A549 (cell line): ENCODE data around the gene KICS2. TPM values are rescaled to one million over a fixed set of nuclear protein-coding genes. Genes with fewer than 3 reads are reported as not detected.

Experiments used
- ATAC-seq, 2 experiments: fragments of 200-7000 bp in 1 of 2; fragments of >200 bp in 1 of 2; cut with Nextera tagmentation in 1 of 2; cut with Tn5 transposase in 1 of 2; 3 replicates each; pipeline versions ENCODE4 v1.8.0 to v1.9.1; 2018 to 2020; ENCODE audit warnings: mild to moderate bottlenecking in 1 of 2, moderate library complexity in 1 of 2
- CTCF ChIA-PET: fragments of 300-600 bp; sonication (Branson Sonifier 250); formaldehyde crosslinking; extraction: SDS; loops from one replicate; lab custom pipeline; 2021; ENCODE audit warnings: antibody characterized with exemption, inconsistent platforms; lab: Yijun Ruan, JAX
- POLR2A ChIA-PET: fragments of 350-600 bp; formaldehyde crosslinking; extraction: SDS; loops from one replicate; lab custom pipeline; 2021; ENCODE audit warnings: antibody characterized with exemption, inconsistent platforms; lab: Yijun Ruan, JAX
- DNase-seq, 2 experiments: peaks; one replicate each; pipeline versions ENCODE4 v3.0.0 to v3.0.0-alpha.2; 2011 to 2016; ENCODE audit warnings: low read depth in 1 of 2, low spot score in 1 of 2
- FAIRE-seq: peaks from 2 replicates; lab custom pipeline; 2011; peaks lifted over from hg19 to GRCh38; lab: Jason Lieb, UNC
- H3K27ac ChIP-seq, 2 experiments: fragments of >200 bp; sonication (Bioruptor Twin); formaldehyde crosslinking; 3 replicates each; pipeline ENCODE4 v1.5.1; 2016 to 2017
- H3K4me1 ChIP-seq: fragments of >200 bp; sonication (Bioruptor Twin); formaldehyde crosslinking; 3 replicates; pipeline ENCODE4 v1.6.1; 2016
- H3K4me2 ChIP-seq: fragments of >200 bp; sonication (Bioruptor Twin); formaldehyde crosslinking; 3 replicates; pipeline ENCODE4 v1.6.1; 2016
- H3K4me3 ChIP-seq: fragments of >200 bp; sonication (Bioruptor Twin); formaldehyde crosslinking; 3 replicates; pipeline ENCODE4 v1.5.1; 2016
- H3K9me3 ChIP-seq: fragments of >200 bp; sonication (Bioruptor Twin); formaldehyde crosslinking; 3 replicates; pipeline ENCODE4 v1.6.1; 2016
- BHLHE40 ChIP-seq: IDR thresholded peaks from 2 replicates; pipeline ENCODE4 v1.6.1; 2012; ENCODE audit warnings: low read depth, low read length, inconsistent platforms
- CBX8 ChIP-seq: fragments of 200-600 bp; sonication (generic); IDR thresholded peaks from 2 replicates; pipeline ENCODE4 v1.6.1; 2016
- CEBPB ChIP-seq, 2 experiments: fragments of >200 bp in 1 of 2; sonication (Bioruptor Twin) in 1 of 2; formaldehyde crosslinking in 1 of 2; IDR thresholded peaks; 2 replicates each; pipeline ENCODE4 v1.6.1; 2012 to 2016
- CTCF ChIP-seq: fragments of >200 bp; sonication (Bioruptor Twin); formaldehyde crosslinking; IDR thresholded peaks from 3 replicates; pipeline ENCODE4 v1.5.1; 2016
- E2F6 ChIP-seq: IDR thresholded peaks from 2 replicates; pipeline ENCODE4 v1.6.1; 2012; ENCODE audit warnings: low read depth, borderline replicate concordance
- EHF ChIP-seq: fragments of 250-450 bp; sonication (Bioruptor Pico); IDR thresholded peaks from 2 replicates; pipeline ENCODE4 v1.5.0; 2020; ENCODE audit warnings: mild to moderate bottlenecking
- FOSB ChIP-seq: fragments of 250-450 bp; sonication (Bioruptor Pico); IDR thresholded peaks from 2 replicates; pipeline ENCODE4 v1.5.0; 2020; ENCODE audit warnings: mild to moderate bottlenecking, moderate library complexity
- FOSL2 ChIP-seq, 2 experiments: fragments of 450-650 bp in 1 of 2; fragments of >200 bp in 1 of 2; sonication (Bioruptor Twin) in 1 of 2; formaldehyde crosslinking; IDR thresholded peaks; 2 replicates each; pipeline versions ENCODE4 v1.5.0 to v1.6.1; 2016 to 2020; ENCODE audit warnings: mild to moderate bottlenecking in 1 of 2, moderate library complexity in 1 of 2
- FOXS1 ChIP-seq: fragments of 250-450 bp; sonication (Bioruptor Pico); IDR thresholded peaks from 2 replicates; pipeline ENCODE4 v1.5.0; 2020; ENCODE audit warnings: mild to moderate bottlenecking, moderate library complexity
- HDAC2 ChIP-seq: fragments of 200-600 bp; sonication (generic); IDR thresholded peaks from 2 replicates; pipeline ENCODE4 v1.6.1; 2016
- HES2 ChIP-seq: fragments of >200 bp; sonication (Bioruptor Twin); formaldehyde crosslinking; IDR thresholded peaks from 2 replicates; pipeline ENCODE4 v1.6.1; 2016
- HEYL ChIP-seq: fragments of 250-450 bp; sonication (Bioruptor Pico); IDR thresholded peaks from 2 replicates; pipeline ENCODE4 v1.8.0; 2021; ENCODE audit warnings: mild to moderate bottlenecking, moderate library complexity
- HMGXB4 ChIP-seq: fragments of 250-450 bp; sonication (Bioruptor Pico); IDR thresholded peaks from 2 replicates; pipeline ENCODE4 v1.5.0; 2021; ENCODE audit warnings: mild to moderate bottlenecking, moderate library complexity, borderline replicate concordance
- HOXB13 ChIP-seq: fragments of 250-450 bp; sonication (Bioruptor Pico); IDR thresholded peaks from 2 replicates; pipeline ENCODE4 v1.5.0; 2020; ENCODE audit warnings: low read depth, mild to moderate bottlenecking, moderate library complexity
- HOXB5 ChIP-seq: fragments of 250-450 bp; sonication (Bioruptor Pico); IDR thresholded peaks from 2 replicates; pipeline ENCODE4 v1.5.0; 2020; ENCODE audit warnings: mild to moderate bottlenecking, moderate library complexity
- JUNB ChIP-seq: fragments of >200 bp; sonication (Bioruptor Twin); formaldehyde crosslinking; IDR thresholded peaks from 2 replicates; pipeline ENCODE4 v1.6.1; 2016
- MAZ ChIP-seq: fragments of 150-350 bp; IDR thresholded peaks from 2 replicates; pipeline ENCODE4 v1.6.1; 2014; ENCODE audit warnings: antibody characterized with exemption, low read depth, low read length, borderline replicate concordance
- NFE2L2 ChIP-seq: fragments of 150-350 bp; conservative IDR thresholded peaks from 2 replicates; pipeline ENCODE4 v1.6.1; 2014; ENCODE audit warnings: low read length
- NPAS2 ChIP-seq: fragments of 250-450 bp; sonication (Bioruptor Pico); IDR thresholded peaks from 2 replicates; pipeline ENCODE4 v1.8.0; 2022; ENCODE audit warnings: mild to moderate bottlenecking, moderate library complexity, borderline replicate concordance
- PBX3 ChIP-seq: IDR thresholded peaks from 2 replicates; pipeline ENCODE4 v1.6.1; 2012
- POLR2AphosphoS2 ChIP-seq: conservative IDR thresholded peaks from 2 replicates; pipeline ENCODE4 v1.6.1; 2012; ENCODE audit warnings: low read length, improper control_type of control experiment, inconsistent platforms
- RAD21 ChIP-seq, 2 experiments: fragments of >200 bp in 1 of 2; sonication (Bioruptor Twin) in 1 of 2; formaldehyde crosslinking in 1 of 2; IDR thresholded peaks in 1 of 2; conservative IDR thresholded peaks in 1 of 2; 2 replicates in 1 of 2; 3 replicates in 1 of 2; pipeline ENCODE4 v1.6.1; 2012 to 2018; ENCODE audit warnings: inconsistent platforms in 1 of 2
- RCOR1 ChIP-seq: fragments of 150-350 bp; IDR thresholded peaks from 2 replicates; pipeline ENCODE4 v1.6.1; 2014; ENCODE audit warnings: antibody characterized with exemption, low read length, low read depth
- REST ChIP-seq: fragments of 200-600 bp; sonication (generic); IDR thresholded peaks from 2 replicates; pipeline ENCODE4 v1.6.1; 2016; ENCODE audit warnings: antibody characterized with exemption, mild to moderate bottlenecking, moderate library complexity
- RFX5 ChIP-seq: fragments of 450-650 bp; IDR thresholded peaks from 2 replicates; pipeline ENCODE4 v1.7.1; 2014; ENCODE audit warnings: antibody characterized with exemption, mild to moderate bottlenecking, moderate library complexity
- TP53 ChIP-seq: fragments of 250-450 bp; sonication (Bioruptor Pico); IDR thresholded peaks from 2 replicates; pipeline ENCODE4 v1.5.0; 2021; ENCODE audit warnings: mild to moderate bottlenecking, moderate library complexity
- ZFP36 ChIP-seq: fragments of 450-650 bp; IDR thresholded peaks from 2 replicates; pipeline ENCODE4 v1.6.1; 2014; ENCODE audit warnings: borderline replicate concordance; ENCODE audit not compliant: partially characterized antibody
- WGBS: methylation state at CpG from one replicate; pipeline ENCODE4 v1.1.6; 2017; ENCODE audit errors: missing lambda C conversion rate; 5-methylcytosine and 5-hydroxymethylcytosine counted together
- polyA plus RNA-seq, 4 experiments: library from polyadenylated mRNA; depleted of rRNA in 3 of 4; stranded (reverse); fragments of >200 nt; fragmentation: RNase III in 1 of 4; extraction: RNeasy Plus Mini Kit Qiagen cat#74134 plus additional on column Dnase treatment in 1 of 4; gene quantifications; 2 replicates in 3 of 4; 3 replicates in 1 of 4; pipeline ENCODE4 v1.2.3, GENCODE V29; 2011 to 2017

The KICS2 gene
- polyA plus RNA-seq, 2 of the 4 experiments (the other 2 are of a cell fraction) = 9.1 to 21.4 TPM

GRCh38 chr12:64243809-64244208 is 21.7 kb upstream of the KICS2 start:
- ATAC-seq (no peak), FAIRE-seq (no peak), DNase-seq (no peak)
- 89% methylated on average over 4 of the region's 4 CpGs for whole genome bisulfite sequencing
- TF ChIP-seq FOSL2 (IDR thresholded peaks at IDR 0.05) (no peak), FOSL2 (CRISPR knock-in tag; IDR thresholded peaks at IDR 0.05) (no peak), HDAC2 (no peak), HMGXB4 (CRISPR knock-in tag) (no peak), RFX5 (no peak), HEYL (CRISPR knock-in tag) (no peak), TP53 (no peak), NPAS2 (CRISPR knock-in tag) (no peak), EHF (CRISPR knock-in tag) (no peak), POLR2AphosphoS2 (no peak), CEBPB (IDR thresholded peaks at IDR 0.05) (no peak), HOXB13 (no peak), JUNB (no peak), E2F6 (no peak), MAZ (no peak), FOXS1 (CRISPR knock-in tag) (no peak)
- Histone ChIP-seq H3K4me2 (no peak overlapping the region), H3K4me1 (no peaks in the 10 kb centered on the region), H3K9me3 (no peaks in the 10 kb centered on the region), H3K27ac (no peak overlapping the region), H3K4me3 (no peak overlapping the region)
- ChIA-PET CTCF (interaction anchor here (0.7 to 3.9 kb wide), 5 partner anchors 13 to 418 kb away, joined by 3 to 17 read pairs (median 3); partner anchors contain the start of gene SRGAP1), POLR2A (no interaction called here)

GRCh38 chr12:64240781-64241180 is 18.7 kb upstream of the KICS2 start:
- FAIRE-seq (no peak), DNase-seq (no peak), ATAC-seq (no peak)
- H3K4me2 ChIP-seq = no peak overlapping the region
- no peaks in the 10 kb centered on the region for H3K4me1 ChIP-seq
- TF ChIP-seq FOSB (CRISPR knock-in tag) = no peak
- no peak for TF ChIP-seq BHLHE40
- TF ChIP-seq NFE2L2 = no peak
- TF ChIP-seq CEBPB (IDR thresholded peaks at IDR 0.05) = no peak
- no peak for TF ChIP-seq EHF (CRISPR knock-in tag)
- TF ChIP-seq RAD21 (conservative IDR thresholded peaks at IDR 0.05 in 1 of 2, IDR thresholded peaks at IDR 0.05 in 1 of 2) = no peak
- no peak for TF ChIP-seq PBX3
- TF ChIP-seq HOXB5 (CRISPR knock-in tag) = no peak
- no peak for TF ChIP-seq CBX8
- no peak for TF ChIP-seq RCOR1
- TF ChIP-seq HES2 = no peak
- no peak for TF ChIP-seq FOSL2 (IDR thresholded peaks at IDR 0.05)
- no peak for TF ChIP-seq FOSL2 (CRISPR knock-in tag; IDR thresholded peaks at IDR 0.05)
- no peak for TF ChIP-seq CTCF
- TF ChIP-seq REST = no peak
- no peak for TF ChIP-seq ZFP36
- TF ChIP-seq NPAS2 (CRISPR knock-in tag) = no peak
- no peak overlapping the region for H3K4me3 ChIP-seq
- ChIA-PET POLR2A (interaction anchor here (0.6 to 0.8 kb wide), 2 partner anchors 18 to 406 kb away, joined by 3 to 6 read pairs; partner anchors contain the start of gene KICS2), CTCF (interaction anchor here (4.7 to 5.5 kb wide), 2 partner anchors 15 to 396 kb away, joined by 33 to 39 read pairs; partner anchors contain the start of gene SRGAP1)
- no peaks in the 10 kb centered on the region for H3K9me3 ChIP-seq
- WGBS = 83% methylated on average over 3 of the region's 3 CpGs
- H3K27ac ChIP-seq = no peak overlapping the region
